IPS-18a (cell line): ENCODE data around the gene OAS2.

Source experiments
- H3K27ac ChIP-seq: one replicate; pipeline ENCODE4 v1.5.1; 2013; ENCODE audit warnings: low read length
- H3K27me3 ChIP-seq: one replicate; pipeline ENCODE4 v1.6.1; 2013; ENCODE audit warnings: mild to moderate bottlenecking, low read length; ENCODE audit not compliant: control insufficient read depth, insufficient read depth
- H3K36me3 ChIP-seq: one replicate; pipeline ENCODE4 v1.6.1; 2013; ENCODE audit warnings: low read depth, low read length; ENCODE audit not compliant: control insufficient read depth
- H3K4me1 ChIP-seq: one replicate; pipeline ENCODE4 v1.6.1; 2013; ENCODE audit warnings: low read depth, low read length; ENCODE audit not compliant: control insufficient read depth
- H3K4me3 ChIP-seq: one replicate; pipeline ENCODE4 v1.5.1; 2013; ENCODE audit warnings: low read length
- H3K9ac ChIP-seq: one replicate; pipeline ENCODE4 v1.6.1; 2013; ENCODE audit warnings: mild to moderate bottlenecking, low read length, moderate library complexity
- H3K9me3 ChIP-seq: one replicate; pipeline ENCODE4 v1.6.1; 2013; ENCODE audit warnings: low read depth, low read length; ENCODE audit not compliant: control insufficient read depth

Gene OAS2

GRCh38 chr12:113039911-113040445, 61.7 kb downstream of the OAS2 start:
- no peak overlapping the region for H3K27ac ChIP-seq

DNA sequence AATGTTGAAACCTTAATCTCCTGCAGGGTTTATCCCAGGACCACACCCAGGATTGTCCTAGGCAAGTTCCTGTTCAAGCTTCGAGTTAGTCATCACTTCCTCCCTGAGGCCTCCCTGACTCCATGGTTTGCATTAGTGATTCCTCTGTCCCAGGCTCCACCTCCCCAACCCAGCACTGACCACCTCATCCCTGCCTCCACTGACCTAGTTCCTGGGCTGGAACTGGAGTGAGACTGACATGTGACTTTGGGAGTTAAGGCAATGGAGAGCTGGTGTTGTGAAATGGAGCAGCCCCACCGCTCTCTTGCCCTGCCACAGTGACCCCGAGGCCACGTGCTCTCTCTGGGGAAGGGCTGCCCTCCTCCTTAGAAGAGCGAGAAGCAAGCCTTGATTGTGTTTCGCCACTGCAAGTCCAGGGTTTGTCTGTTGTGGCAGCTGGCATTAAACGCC, 62.4 kb downstream of the OAS2 start:
- Histone ChIP-seq H3K4me1 (no peaks in the 10 kb centered on the region), H3K4me3 (no peak overlapping the region), H3K36me3 (no peaks in the 10 kb centered on the region), H3K27ac (no peak overlapping the region), H3K9me3 (no peaks in the 10 kb centered on the region), H3K9ac (no peak overlapping the region), H3K27me3 (peaks cover 4% of the 10 kb centered on the region)

More at GRCh38 chr12:113039911-113040445, 61.7 kb downstream of the OAS2 start:
- Histone ChIP-seq H3K9ac (no peak overlapping the region), H3K27me3 (no peaks in the 10 kb centered on the region), H3K36me3 (no peaks in the 10 kb centered on the region), H3K4me1 (no peaks in the 10 kb centered on the region), H3K9me3 (no peaks in the 10 kb centered on the region), H3K4me3 (no peak overlapping the region)

DNA sequence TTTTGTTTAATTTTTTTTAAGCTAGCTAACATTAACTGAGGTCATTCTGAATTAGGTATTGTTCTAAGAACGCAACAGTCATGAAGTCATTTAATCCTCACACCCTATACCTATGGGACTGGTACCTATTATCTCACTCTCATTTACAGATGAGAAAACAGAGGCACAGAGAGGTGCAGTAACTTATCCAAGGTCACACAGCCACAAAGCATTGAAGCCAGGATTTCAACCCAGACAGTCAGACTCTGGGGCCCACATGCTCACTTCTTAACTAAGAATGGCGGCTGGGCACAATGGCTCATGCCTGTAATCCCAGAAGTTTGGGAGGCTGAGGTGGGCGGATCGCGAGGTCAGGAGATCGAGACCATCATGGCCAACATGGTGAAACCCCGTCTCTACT, 63.2 kb downstream of the OAS2 start:
- Histone ChIP-seq H3K36me3 (no peaks in the 10 kb centered on the region), H3K4me3 (no peak overlapping the region), H3K27me3 (peaks cover 8% of the 10 kb centered on the region), H3K4me1 (no peaks in the 10 kb centered on the region), H3K27ac (no peak overlapping the region), H3K9me3 (no peaks in the 10 kb centered on the region), H3K9ac (no peak overlapping the region)

DNA sequence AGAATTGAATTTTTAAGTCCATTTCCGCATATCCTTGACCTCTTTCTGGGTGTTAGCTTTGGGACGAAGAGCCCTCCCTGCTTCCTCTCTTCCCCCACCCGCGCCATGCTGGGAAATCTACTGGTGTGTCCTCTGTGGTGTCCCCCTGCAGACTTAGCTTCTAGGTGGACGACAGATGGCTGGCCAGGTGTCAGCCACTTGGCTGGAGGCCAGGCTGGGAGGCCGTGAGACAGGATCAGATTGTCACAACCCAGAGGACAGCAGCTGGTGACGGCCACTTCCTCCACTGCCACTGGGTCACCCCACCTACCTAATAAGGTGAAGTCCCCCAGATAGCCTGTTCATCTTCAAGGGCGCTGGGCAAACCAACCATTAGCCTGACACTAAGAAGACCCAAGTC, 64.9 kb downstream of the OAS2 start:
- Histone ChIP-seq H3K4me3 (no peak overlapping the region), H3K27me3 (peaks cover 8% of the 10 kb centered on the region), H3K27ac (no peak overlapping the region), H3K9ac (no peak overlapping the region), H3K4me1 (no peaks in the 10 kb centered on the region), H3K36me3 (no peaks in the 10 kb centered on the region), H3K9me3 (no peaks in the 10 kb centered on the region)

- Histone ChIP-seq H3K9me3 (no peaks in the 10 kb centered on the region), H3K4me3 (no peak overlapping the region), H3K27me3 (peaks cover 8% of the 10 kb centered on the region), H3K4me1 (no peaks in the 10 kb centered on the region), H3K9ac (no peak overlapping the region), H3K27ac (no peak overlapping the region), H3K36me3 (no peaks in the 10 kb centered on the region)
These were observed 66.2 kb downstream of the OAS2 start for GRCh38 chr12:113044516-113044915.

DNA sequence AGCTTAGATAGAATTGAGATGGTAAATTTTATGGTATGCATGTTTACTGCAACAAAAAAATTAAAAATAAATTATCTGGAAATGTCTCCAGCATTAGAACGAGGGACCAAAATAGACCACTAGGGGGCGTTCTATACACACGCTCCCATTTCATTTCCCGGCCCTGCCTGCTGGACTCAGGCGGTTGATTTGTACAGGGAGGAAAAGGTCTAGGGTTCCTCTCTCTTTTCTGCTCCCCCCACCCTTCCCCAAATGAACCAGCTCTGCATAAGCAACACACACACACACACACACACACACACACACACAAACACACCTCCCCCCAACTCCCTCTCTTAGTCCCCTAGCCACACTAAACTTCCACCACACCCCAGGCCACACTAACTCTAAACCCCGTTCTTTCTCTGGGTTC, 70.4 kb downstream of the OAS2 start:
- H3K9ac ChIP-seq, result no peak overlapping the region
- H3K4me3 ChIP-seq, result no peak overlapping the region
- H3K27me3 ChIP-seq, result peaks cover 8% of the 10 kb centered on the region
- H3K9me3 ChIP-seq, result no peaks in the 10 kb centered on the region
- H3K4me1 ChIP-seq, result no peaks in the 10 kb centered on the region
- H3K27ac ChIP-seq, result no peak overlapping the region
- H3K36me3 ChIP-seq, result no peaks in the 10 kb centered on the region

GRCh38 chr12:113049976-113050742, 71.8 kb downstream of the OAS2 start:
- Histone ChIP-seq H3K27ac (no peak overlapping the region), H3K36me3 (no peaks in the 10 kb centered on the region), H3K27me3 (peaks cover 10% of the 10 kb centered on the region), H3K9me3 (no peaks in the 10 kb centered on the region), H3K9ac (no peak overlapping the region), H3K4me1 (no peaks in the 10 kb centered on the region), H3K4me3 (no peak overlapping the region)

DNA sequence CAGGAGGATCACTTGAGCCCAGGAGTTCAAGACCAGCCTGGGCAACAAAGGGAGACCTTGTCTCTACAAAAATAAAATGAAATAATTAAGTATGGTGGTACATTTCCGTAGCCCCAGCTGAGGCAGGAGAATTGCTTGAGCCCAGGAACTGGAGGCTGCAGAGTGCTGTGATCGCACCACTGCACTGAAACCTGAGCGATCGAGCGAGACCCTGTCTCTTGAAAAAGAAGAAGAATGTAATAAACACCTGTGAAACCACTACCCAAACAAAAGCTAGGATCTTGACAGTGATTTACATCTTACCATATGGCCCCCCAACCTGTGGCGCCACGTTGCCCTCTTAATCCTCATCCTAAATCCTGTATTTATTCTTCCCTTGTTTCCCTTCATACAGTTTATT, 72.5 kb downstream of the OAS2 start:
- Histone ChIP-seq H3K27me3 (peaks cover 12% of the 10 kb centered on the region), H3K9me3 (no peaks in the 10 kb centered on the region), H3K4me3 (no peak overlapping the region), H3K36me3 (no peaks in the 10 kb centered on the region), H3K4me1 (no peaks in the 10 kb centered on the region), H3K27ac (no peak overlapping the region), H3K9ac (no peak overlapping the region)

DNA sequence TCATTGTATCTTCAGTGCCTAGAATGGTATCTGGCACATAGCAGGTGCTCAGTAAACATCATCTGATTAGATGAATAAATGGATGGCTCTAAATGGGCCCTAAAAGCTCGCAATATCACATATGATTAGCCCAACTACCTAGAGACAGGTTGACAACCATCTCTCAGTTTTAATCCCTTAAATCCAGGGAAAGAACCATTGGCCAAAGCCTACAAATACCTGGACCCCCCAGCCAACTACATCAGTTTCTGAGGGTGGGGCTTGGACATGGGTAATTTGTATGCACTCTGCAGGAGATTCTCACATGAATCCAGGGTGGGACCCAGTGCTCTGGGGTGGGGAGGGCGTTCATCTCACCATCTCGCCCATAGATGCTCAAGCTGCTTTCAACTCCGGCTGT, 73.4 kb downstream of the OAS2 start:
- Histone ChIP-seq H3K4me3 (no peak overlapping the region), H3K4me1 (no peaks in the 10 kb centered on the region), H3K36me3 (no peaks in the 10 kb centered on the region), H3K27me3 (peaks cover 18% of the 10 kb centered on the region), H3K9me3 (no peaks in the 10 kb centered on the region), H3K9ac (no peak overlapping the region), H3K27ac (no peak overlapping the region)

DNA sequence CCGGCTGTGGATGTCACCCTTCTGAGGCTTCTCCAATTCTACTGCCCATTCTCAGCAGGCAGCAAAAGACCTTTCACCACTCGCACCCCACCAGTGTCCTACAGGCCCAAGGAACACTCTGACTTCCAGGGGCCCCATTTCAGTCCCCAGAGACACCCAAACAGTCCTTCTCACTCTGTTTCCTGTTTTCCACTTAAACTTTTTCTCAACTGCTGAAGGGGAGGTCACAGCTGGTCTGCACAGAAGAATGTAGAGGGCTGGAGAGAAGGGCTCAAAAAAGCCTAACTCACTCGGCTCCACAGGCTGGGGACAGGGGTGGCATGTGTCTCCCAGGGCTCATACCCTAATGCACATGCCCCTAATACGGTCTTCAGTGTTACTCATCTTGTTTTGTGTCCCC, 74.0 kb downstream of the OAS2 start:
- Histone ChIP-seq H3K27ac (no peak overlapping the region), H3K36me3 (no peaks in the 10 kb centered on the region), H3K9ac (no peak overlapping the region), H3K27me3 (peaks cover 22% of the 10 kb centered on the region), H3K4me1 (no peaks in the 10 kb centered on the region), H3K4me3 (no peak overlapping the region), H3K9me3 (no peaks in the 10 kb centered on the region)

DNA sequence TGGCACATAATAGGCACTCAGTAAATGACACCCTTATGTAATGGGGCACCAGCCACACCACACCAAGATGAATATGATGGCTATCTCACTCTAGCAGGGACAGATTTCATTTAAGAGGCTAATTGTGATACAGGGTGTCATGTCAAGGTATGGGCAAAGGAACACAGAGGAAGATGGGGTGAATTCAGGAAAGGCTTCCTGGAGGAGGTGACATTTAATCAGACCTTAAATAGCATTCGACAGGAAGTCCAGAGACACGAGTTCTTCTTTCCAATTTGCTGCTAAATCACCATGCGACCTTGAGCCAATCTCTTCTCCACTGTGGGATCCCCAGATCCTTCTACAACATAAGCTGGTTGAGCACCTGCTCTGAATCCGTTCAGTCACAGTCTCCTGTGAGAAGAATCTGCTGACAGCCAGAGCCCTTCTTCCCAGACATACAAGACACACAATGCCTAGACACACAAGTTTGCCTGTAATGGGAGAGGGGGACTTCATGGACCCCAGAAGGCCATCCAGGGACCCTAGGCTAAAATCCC, 76.7 kb downstream of the OAS2 start:
- Histone ChIP-seq H3K4me1 (no peaks in the 10 kb centered on the region), H3K9me3 (no peaks in the 10 kb centered on the region), H3K4me3 (no peak overlapping the region), H3K27ac (no peak overlapping the region), H3K27me3 (peaks cover 22% of the 10 kb centered on the region), H3K9ac (no peak overlapping the region), H3K36me3 (no peaks in the 10 kb centered on the region)
